ENCODE results near the gene EXOSC7.
"Not testable (repeated sequence)": the region's sequence is repeated elsewhere in the genome, so short reads cannot be mapped to it uniquely, and the experiment has no call there.

The EXOSC7 gene

DNA sequence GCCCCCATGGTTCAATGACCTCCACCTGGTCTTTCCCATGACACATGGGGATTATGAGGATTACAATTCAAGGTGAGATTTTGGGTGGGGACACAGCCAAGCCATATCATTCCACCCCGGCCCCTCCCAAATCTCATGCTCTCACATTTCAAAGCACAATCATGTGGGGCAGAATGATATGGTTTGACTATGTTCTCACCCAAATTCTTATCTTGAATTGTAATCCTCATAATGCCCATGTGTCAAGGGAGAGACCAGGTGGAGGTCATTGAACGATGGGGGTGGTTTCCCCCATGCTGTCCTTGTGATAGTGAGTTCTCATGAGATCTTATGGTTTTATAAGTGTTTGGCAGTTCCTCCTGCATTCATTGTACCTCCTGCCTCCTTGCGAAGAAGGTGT lies 47.6 kb downstream of the EXOSC7 start:
- DNase-seq (ENCODE audit: low spot score): no peak

DNA sequence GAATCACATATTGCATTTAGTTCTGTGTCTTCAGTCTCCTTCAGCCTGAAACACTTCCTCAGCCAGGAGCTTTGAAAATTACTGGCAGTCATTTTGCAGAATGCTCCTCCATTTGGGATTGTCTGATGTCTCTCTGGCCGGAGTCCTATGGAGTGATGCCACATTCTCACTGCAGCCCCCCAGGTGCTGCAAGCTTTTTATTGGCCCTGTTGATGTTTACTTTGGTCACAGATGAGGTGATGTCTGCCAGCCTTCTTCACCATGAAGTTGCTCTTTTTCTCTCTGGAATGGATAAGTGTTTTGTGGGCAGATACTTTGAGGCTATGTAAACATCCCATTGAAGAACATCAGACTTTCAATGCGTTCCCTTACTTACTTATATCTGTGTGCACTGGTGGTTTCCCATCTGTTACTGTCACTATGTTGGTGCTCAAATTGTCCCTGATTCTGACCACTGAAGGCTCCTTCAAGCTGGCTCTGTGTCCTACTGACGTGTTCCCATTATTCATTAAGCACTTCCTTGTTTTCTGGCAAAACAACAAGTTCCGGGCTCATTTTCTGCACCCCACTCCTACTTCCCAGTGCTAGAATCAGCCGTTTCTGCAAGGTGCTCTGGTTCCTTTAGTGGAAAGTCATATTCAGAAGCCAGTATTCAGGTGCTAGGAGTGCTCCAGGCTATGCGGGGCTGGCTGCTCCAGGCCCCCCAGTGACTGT lies 48.7 kb downstream of the EXOSC7 start:
- DNase-seq (ENCODE audit: low spot score): no peak

DNA sequence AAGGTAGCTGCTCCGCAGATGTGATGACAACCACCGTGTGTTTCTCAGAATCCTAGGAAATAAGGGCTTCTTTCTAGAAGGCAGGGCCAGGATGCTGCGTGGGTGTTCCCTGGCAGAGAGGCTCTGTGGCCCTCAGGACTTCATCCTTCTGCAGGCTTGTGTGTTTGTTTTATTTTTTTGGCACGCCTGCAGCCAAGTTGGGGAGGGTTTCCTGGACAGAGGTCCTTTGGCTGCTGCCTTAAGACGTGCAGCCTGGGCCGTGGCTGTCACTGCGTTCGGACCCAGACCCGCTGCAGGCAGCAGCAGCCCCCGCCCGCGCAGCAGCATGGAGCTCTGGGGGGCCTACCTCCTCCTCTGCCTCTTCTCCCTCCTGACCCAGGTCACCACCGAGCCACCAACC lies 50.0 kb downstream of the EXOSC7 start, which contains the start of gene CLEC3B:
Gene CLEC3B (plus strand): TSS at position 266 of the 400 bp plus-strand sequence. CDS start 60 bp downstream, at position 326.
- no peak for DNase-seq (ENCODE audit: low spot score)

DNA sequence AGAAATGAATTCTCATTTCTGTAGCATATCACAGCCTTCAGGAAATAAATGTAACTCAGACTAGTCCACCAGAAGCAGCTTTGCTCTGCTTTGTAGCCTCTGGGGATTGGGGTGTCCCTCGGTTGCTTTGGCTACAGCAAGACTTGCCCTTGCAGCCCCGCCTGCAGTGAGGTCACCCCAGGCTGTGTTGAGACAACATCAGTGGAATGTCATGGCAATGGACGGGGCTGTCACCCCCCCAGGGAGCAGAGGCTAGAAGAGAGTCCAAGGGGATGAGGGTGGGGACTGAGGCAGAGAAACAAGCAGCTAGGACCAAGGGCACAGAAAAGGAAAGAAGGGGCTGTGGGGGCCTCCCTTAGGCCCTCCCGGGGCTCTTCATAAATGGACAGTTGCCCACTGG lies 50.9 kb downstream of the EXOSC7 start:
- no peak for DNase-seq (ENCODE audit: low spot score)

DNA sequence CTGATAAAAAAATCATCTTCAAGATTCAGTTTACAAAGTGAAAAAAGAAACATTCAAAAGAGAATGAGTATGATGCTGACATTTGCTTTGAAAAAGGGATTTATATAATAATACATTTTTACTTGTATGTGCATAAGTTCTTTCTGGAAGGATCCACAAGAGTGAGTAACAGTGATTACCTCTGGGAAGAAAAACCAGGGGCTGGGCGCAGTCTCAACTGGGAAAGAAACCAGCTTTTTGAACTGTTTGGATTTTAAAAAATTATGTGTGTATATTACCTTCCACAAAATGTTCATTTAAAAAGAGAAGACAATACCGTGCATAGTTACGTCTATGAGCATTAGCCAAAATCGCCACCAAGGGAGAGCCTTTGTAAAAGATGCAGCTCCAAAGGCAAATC lies 51.4 kb downstream of the EXOSC7 start:
- no peak for DNase-seq (ENCODE audit: low spot score)

DNA sequence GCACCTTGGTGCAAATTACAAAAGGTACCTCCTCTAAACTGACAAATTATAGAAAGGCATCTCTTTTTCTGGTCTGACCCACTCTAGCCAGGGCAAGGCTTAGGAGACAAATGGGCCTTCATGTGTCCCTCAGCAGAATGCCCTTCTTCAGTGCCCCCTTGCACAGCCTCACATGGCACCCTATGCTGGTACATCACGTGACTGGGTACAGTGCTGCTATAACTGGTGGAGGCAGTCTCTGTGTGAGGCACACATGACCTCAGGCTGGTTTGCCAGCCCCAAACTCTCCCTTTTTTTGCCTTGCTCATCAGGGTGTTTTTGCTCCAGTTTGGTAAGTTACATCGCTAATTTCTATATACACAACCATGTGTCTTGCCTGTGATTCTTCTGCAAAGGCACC lies 53.2 kb downstream of the EXOSC7 start:
- DNase-seq (ENCODE audit: low spot score): no peak

DNA sequence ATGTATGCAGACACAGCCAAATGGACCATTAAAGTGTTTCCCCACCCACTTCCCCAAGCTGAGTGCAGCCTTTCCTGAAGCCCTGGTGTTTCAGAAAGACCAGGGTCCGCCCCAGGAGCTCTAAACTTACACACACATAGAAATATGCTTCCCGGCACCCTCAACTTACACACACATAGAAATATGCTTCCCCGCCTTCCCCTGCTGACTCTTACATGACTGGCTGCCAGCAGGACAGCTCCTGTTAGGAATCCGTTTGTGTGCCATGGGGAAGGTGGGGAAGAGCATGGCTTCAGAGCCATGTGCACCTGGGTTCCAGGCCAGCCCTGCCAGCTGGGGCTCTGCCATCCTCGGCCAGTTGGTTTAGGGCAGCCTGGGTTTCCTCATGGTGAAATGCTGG lies 53.6 kb downstream of the EXOSC7 start:
- DNase-seq (ENCODE audit: low spot score): no peak

DNA sequence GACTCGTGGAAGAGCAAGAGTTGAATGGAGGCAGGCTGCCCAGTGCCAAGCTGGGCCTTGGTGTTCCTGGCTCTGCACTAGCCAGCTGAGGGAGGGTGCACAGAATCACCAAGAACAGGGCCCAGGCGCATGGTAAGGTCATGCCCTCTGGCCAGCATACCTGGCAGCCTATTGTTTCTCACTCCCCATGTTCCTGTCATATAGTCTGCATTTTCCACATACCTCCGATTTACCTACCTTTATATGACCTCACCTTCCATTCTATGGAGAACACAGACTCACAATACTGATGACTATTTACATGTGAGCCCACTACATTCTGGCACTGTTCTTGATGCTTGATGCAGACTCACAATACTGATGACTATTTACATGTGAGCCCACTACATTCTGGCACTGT lies 55.5 kb downstream of the EXOSC7 start:
- no peak for DNase-seq (ENCODE audit: low spot score)

DNA sequence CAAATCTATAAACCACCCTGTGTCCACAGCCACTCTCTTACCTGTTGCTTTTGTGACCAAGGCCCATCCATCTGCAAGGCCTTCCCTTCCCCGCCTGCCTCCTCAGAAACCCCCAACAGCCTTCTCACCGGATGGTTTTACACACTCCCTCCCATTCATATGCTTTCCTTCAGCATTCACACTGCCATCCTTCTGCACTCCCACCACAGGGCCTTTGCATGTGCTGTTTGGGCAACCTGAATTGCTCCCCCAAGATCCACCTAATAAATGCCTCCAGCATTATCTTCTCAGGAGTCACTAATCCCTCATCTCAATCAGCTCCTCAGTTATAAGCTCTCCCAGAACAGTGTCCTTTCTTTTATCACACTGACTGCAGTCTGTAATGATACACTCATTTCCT lies 56.1 kb downstream of the EXOSC7 start:
- no peak for DNase-seq (ENCODE audit: low spot score)

DNA sequence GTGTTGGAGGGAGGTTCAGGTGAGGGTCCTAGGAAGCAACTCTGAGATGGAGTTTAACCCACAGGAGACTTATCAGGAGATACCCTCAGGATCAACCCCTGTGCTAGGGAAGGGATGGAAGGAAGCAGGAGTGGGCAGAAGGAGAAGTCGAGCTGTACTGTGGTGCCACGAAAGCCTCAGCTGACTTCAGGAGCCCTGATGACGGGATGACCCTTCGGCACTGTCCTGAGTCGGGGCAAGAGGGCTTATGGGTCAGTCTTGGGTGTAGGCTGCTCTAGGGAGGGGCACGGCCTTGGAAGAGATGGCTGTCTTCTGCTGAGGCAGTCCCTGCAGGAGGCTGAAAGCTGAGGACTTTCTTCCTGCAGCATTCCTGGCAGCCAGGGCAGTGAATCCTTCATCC lies 57.7 kb downstream of the EXOSC7 start:
- DNase-seq (ENCODE audit: low spot score): no peak

DNA sequence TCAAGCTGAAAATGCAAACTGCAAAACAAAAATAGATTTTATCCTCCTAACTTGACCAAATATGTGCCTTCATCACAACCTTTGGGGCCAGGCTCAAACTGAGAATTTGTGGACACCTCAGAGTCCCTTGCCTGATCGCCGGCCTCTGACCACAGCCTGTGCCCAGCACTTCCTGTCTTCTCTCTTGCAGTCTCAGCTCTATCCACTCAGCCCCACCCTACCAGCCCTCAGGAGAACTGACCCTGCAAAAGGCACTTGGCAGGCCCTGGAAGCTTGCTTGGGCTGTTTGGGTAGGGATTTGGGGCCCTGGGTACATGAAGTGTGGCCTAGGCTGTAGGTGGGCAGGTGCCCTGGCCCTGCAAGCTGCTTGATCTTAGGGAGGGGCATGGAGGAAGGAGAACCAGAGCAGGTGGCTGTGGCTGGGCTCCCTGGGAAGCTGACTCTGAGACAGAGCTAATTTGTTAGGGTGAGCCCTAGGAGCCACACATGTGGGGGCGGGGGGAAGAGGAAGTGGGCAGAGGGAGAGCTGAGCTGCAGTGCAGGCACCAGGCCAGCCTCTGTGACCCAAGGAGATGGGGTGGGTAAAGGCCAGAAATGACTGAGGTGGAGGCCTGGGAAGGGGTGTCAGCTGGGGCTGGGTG lies 58.7 kb downstream of the EXOSC7 start:
- peak; percentile 56 for DNase-seq (ENCODE audit: low spot score)

DNA sequence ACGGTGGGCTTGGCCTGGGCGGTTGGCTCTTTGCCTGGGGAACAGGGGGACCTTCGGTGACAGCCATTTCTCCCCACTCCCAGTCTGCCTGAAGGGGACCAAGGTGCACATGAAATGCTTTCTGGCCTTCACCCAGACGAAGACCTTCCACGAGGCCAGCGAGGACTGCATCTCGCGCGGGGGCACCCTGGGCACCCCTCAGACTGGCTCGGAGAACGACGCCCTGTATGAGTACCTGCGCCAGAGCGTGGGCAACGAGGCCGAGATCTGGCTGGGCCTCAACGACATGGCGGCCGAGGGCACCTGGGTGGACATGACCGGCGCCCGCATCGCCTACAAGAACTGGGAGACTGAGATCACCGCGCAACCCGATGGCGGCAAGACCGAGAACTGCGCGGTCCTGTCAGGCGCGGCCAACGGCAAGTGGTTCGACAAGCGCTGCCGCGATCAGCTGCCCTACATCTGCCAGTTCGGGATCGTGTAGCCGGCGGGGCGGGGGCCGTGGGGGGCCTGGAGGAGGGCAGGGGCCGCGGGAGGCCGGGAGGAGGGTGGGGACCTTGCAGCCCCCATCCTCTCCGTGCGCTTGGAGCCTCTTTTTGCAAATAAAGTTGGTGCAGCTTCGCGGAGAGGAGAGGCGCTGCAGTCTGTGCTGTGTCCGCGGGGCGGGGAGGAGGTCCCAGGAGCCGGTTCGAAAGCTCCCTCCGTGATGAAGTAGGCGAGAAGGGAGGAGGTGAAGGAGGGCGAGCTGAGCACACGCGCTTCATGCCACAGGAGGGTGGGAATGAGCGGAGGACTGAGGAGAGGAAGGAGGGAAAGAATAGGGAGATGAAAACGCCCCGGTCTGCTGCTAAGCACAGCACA lies 59.6 kb downstream of the EXOSC7 start:
- DNase-seq (ENCODE audit: low spot score): no peak

DNA sequence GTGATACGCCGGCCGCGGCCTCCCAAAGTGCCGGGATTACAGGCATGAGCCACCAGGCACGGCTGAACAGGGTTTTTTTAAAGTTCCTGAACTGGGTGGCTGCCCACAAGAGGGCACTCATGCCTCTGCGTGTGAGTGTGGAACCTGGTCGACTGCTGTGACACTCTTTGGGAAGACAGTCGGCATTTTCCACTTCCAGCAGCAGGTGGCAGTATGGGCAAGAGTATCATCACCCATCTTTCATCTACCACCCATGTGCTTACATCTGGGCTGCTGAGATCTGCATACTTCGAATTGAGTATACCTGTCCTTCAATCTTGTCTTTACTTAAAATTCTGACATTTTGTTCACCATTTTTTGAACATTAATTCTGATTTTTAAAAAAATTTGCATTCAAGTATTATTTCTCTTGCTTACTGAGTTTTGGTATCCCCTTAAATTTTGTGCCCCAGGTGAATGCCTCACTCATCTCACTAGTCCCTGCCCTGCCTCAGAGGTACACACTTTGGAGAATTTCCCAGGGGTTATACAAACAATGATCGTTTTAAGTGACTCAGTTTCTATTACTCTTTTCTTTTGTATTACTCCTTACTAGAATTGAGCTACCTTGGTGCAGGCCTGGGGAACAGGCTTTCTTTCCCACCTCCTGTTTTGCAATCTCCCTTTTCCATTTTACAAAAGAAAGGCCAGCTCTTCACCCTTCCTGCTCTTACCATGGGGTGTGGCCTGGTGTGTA lies 61.8 kb downstream of the EXOSC7 start:
- peak; percentile 88 for DNase-seq (ENCODE audit: low spot score)

DNA sequence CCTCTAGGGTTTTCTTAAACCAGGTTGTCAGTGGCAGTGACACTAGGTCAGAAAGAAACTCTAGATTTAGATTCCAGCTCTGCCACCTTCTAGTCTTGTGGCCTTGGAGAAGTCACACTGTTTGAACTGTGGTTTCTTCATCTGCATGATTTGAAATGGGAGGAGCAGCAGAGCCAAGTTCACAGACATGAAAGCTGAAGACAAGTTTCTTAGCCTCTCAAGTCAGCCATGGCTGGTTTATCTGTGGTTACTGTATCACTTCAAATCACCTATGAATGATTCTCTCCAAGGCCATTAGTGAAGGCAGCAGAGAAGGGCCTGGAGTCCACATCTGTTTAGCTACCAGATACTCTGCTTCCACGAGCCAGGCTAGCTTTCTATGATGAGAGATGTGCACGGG lies 65.6 kb downstream of the EXOSC7 start:
- no peak for DNase-seq (ENCODE audit: low spot score)

DNA sequence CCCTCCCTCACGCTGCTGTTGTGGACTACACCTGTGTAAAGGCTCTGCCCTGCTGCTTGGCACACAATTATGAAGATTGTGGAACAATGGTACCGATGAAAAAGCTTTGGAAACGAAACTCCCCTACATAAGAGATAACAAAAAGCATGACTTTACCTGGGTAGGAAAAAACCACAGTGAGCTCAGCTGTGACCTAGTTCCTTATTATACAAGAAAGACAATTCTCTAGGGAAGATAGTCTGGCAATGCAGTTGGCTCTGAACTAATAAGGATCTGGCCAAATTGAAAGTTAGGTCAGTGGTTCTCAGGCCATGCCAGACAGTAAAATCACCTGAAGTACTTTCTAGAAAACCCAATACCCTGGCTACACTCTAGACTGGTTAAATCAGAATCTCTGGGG lies 66.1 kb downstream of the EXOSC7 start:
- no peak for DNase-seq (ENCODE audit: low spot score)

DNA sequence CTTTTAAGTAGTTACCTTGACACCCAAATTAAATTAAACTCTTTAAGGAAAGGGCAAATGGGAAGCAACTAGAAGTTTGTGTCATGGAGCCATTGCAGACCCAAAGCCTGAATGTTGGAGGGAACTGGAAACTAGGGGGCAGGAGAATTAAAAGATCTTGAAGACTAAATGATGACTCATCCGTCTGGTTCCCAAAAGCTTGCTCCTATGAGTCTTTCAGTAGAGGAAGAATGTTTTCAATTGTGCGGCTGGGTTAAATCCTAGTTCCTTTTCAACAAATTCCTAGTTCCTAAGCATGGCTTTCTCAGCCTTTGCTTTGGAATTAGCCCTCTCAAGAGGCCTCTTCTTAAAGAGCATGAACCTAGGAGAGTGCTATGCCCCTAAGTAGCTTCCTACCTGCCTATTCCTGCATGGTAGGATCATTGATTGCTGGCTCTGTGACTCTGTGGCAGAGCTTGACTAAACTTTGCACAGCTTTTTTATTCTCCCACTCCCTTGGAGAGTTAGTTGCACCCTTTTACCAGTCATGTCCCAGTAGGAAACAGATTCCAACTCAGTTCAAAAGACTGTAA lies 67.8 kb downstream of the EXOSC7 start:
- DNase-seq (ENCODE audit: low spot score): no peak

DNA sequence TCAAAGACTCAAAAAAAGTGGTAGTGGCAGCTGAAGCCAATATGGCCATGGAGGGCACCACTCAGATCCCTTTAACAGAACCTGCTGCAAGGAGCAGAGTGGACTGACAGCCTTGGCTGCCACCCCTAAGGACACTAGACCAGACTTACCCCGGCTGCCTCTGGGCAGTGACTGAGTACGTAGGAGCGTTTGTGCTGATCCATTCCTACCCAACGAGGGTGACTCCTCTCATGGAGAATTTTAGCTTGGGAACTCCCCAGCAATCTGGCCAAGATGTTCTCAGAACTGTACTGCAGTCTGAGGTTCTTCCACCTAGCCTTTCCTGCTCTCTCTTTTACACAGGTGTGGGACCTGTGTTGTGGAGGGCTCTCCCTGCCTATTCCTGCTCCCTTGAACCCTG lies 72.2 kb downstream of the EXOSC7 start:
- DNase-seq (ENCODE audit: low spot score): no peak

DNA sequence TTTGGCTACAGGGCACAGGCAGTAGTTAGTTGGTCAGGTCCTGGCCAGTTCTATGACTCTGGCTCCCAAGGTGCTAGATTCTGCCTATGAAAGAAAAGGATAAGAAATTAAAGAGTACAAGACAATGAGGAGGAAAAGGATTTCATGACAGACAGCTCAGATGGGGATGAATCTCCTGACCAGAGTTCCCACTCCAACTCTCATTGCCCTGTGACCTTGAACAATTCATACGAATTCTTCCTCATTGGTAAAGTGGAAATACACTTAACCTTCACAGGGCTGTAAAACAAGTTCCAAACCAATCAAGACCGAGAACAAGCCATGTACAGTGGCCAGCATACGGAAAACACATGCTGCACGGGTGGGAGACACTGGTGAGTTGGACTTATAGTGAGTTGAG lies 73.8 kb downstream of the EXOSC7 start:
- DNase-seq (ENCODE audit: low spot score): no peak

DNA sequence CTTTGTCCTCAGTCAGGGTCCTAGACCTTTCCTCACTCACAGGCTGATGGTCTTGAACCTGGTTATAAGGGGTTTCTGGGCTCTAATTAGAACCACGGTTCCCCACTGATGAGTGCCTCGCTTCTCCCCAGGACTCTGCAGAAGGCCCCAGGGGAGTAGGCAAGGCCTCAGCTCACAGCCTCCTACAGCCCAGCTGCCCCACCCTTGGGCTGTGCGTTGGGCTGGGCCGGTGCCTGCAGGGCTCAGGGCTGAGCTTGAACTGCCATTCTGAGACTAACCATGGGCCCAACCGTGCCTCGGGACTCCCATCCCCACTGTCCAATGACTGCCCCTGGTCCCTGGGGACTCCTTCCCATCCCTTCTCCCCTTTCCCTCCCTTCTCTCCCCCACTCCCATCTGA lies 75.6 kb downstream of the EXOSC7 start:
- DNase-seq (ENCODE audit: low spot score): no peak

DNA sequence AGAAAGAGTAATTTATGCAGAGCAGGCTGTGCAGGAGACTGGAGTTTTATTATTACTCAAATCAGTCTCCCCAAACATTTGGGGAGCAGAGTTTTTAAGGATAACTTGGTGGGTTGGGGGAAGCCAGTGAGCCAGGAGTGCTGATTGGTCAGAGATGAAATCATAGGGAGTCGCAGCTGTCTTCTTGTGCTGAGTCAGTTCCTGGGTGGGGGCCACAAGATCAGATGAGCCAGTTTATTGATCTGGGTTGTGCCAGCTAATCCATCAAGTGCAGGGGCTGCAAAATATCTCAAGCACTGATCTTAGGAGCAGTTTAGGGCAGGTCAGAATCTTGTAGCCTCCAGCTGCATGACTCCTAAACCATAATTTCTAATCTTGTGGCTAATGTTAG lies 77.8 kb downstream of the EXOSC7 start:
- DNase-seq (ENCODE audit: low spot score): not testable (repeated sequence)

DNA sequence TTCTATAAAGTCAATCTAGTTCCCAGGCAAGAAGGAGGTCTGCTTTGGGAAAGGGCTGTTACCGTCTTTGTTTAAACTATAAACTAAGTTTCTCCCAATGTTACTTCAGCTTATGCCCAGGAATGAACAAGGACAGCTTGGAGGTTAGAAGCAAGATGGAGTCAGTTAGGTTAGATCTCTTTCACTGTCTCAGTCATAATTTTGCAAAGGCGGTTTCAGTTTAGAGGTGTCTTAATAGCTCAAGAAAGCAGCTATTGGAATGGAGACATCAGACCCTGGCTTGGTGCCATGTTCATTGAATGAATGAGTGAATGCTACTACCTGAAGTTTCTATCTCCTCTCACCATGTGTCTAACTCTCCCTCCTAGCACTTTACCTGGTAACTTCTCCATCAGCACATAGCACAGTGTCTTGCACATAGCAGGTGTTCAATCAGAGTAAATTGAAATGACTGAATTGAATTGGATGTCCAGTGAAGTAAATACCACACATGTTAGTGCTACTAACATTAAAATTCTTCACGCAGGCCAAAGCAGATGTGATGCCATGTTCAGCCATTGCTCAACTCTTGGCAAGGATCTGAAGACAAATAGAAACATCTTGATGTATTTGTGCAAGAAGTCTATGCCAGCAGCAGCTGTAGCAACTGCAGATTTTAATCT lies 78.3 kb downstream of the EXOSC7 start:
- DNase-seq (ENCODE audit: low spot score): no peak
